ENCODE results near the gene CD209. TPM values are rescaled to one million over a fixed set of nuclear protein-coding genes. Genes with fewer than 3 reads are reported as not detected.

CD209 gene
- total RNA-seq, 1 experiment from 2014 or later, result not detected

- Histone ChIP-seq H3K9me3 (ENCODE audit: control insufficient read depth in 1 of 2, insufficient read depth in 1 of 2, low read depth in 1 of 2, low read length in 2 of 2) (no peaks in the 10 kb centered on the region), H3K4me2 (ENCODE audit: low read length) (no peak overlapping the region), H3K9me2 (ENCODE audit: insufficient read depth) (no peaks in the 10 kb centered on the region), H3K4me1 (ENCODE audit: control insufficient read depth in 1 of 2, insufficient read depth in 2 of 2, low read length in 2 of 2) (no peaks in the 10 kb centered on the region), H3K27me3 (ENCODE audit: insufficient read depth, low read length) (peaks cover 16% of the 10 kb centered on the region; the same call in 1 of the 2 replicates), H3K27ac (ENCODE audit: low read depth, low read length) (no peak overlapping the region), H3K36me3 (ENCODE audit: control insufficient read depth in 1 of 2, insufficient read depth in 2 of 2, low read length in 2 of 2) (no peaks in the 10 kb centered on the region), H2AFZ (ENCODE audit: low read depth, low read length, poor library complexity, severe bottlenecking) (no peak overlapping the region), H3K9ac (ENCODE audit: low read length) (no peak overlapping the region), H3K4me3 (replicated peaks in 1 of 2; ENCODE audit: low read depth in 1 of 2, low read length in 2 of 2) (no peak overlapping the region), H3K79me2 (ENCODE audit: insufficient read depth, low read length) (no peaks in the 10 kb centered on the region), H4K20me1 (ENCODE audit: insufficient read depth) (no peaks in the 10 kb centered on the region)
- intact Hi-C loops (cut with micrococcal nuclease), result no loop called here
- POLR2A ChIA-PET, result no interaction called here
- CTCF ChIA-PET, result interaction anchor here (0.9 kb wide), 1 partner anchor 18 kb away, joined by 3 read pairs; the partner anchor contains the start of gene TRAPPC5
- TF ChIP-seq REST (IDR thresholded peaks at IDR 0.05; ENCODE audit: low read depth), result no peak
- no peak for TF ChIP-seq JUND (IDR thresholded peaks at IDR 0.05)
- no peak for DNase-seq (ENCODE audit: low read depth, low spot score)
- RAD21 ChIA-PET (ENCODE audit: low non-redundant PET in 1 of 2, low total read pairs in 2 of 2, uncharacterized antibody in 2 of 2, unreplicated experiment in 2 of 2), result no interaction called here
- ATAC-seq, result no peak
- no TSS peak for BruUV-seq (replicated peaks)
Measured at GRCh38 chr19:7699003-7699402, 48.3 kb downstream of the CD209 start.

GRCh38 chr19:7698583-7698982 is 48.8 kb downstream of the CD209 start:
- H3K27me3 ChIP-seq (ENCODE audit: insufficient read depth, low read length), result peaks cover 16% of the 10 kb centered on the region; the same call in 1 of the 2 replicates
- no TSS peak for BruUV-seq (replicated peaks)
- H3K4me3 ChIP-seq (replicated peaks in 1 of 2; ENCODE audit: low read depth in 1 of 2, low read length in 2 of 2), result no peak overlapping the region
- H3K4me1 ChIP-seq (ENCODE audit: control insufficient read depth in 1 of 2, insufficient read depth in 2 of 2, low read length in 2 of 2), result no peaks in the 10 kb centered on the region
- ChIA-PET RAD21 (ENCODE audit: low non-redundant PET in 1 of 2, low total read pairs in 2 of 2, uncharacterized antibody in 2 of 2, unreplicated experiment in 2 of 2) (no interaction called here), CTCF (interaction anchor here (0.9 kb wide), 1 partner anchor 18 kb away, joined by 3 read pairs; the partner anchor contains the start of gene TRAPPC5), POLR2A (no interaction called here)
- no peak overlapping the region for H2AFZ ChIP-seq (ENCODE audit: low read depth, low read length, poor library complexity, severe bottlenecking)
- no peaks in the 10 kb centered on the region for H3K9me3 ChIP-seq (ENCODE audit: control insufficient read depth in 1 of 2, insufficient read depth in 1 of 2, low read depth in 1 of 2, low read length in 2 of 2)
- intact Hi-C loops (cut with micrococcal nuclease), result no loop called here
- H4K20me1 ChIP-seq (ENCODE audit: insufficient read depth), result no peaks in the 10 kb centered on the region
- ATAC-seq (0 out of 2 replicates have a peak, but pooled peaks have one; percentile 5), DNase-seq (ENCODE audit: low read depth, low spot score) (no peak)
- H3K27ac ChIP-seq (ENCODE audit: low read depth, low read length), result no peak overlapping the region
- no peaks in the 10 kb centered on the region for H3K36me3 ChIP-seq (ENCODE audit: control insufficient read depth in 1 of 2, insufficient read depth in 2 of 2, low read length in 2 of 2)
- no peaks in the 10 kb centered on the region for H3K9me2 ChIP-seq (ENCODE audit: insufficient read depth)
- no peaks in the 10 kb centered on the region for H3K79me2 ChIP-seq (ENCODE audit: insufficient read depth, low read length)
- no peak overlapping the region for H3K9ac ChIP-seq (ENCODE audit: low read length)
- no peak overlapping the region for H3K4me2 ChIP-seq (ENCODE audit: low read length)
- TF ChIP-seq EZH2 (IDR thresholded peaks at IDR 0.05) (no peak), REST (IDR thresholded peaks at IDR 0.05; ENCODE audit: low read depth) (no peak), MAX (IDR thresholded peaks at IDR 0.05) (no peak), CTCF (IDR thresholded peaks at IDR 0.05 in 2 of 3, conservative IDR thresholded peaks at IDR 0.05 in 1 of 3; ENCODE audit: borderline replicate concordance in 1 of 3, insufficient read depth in 1 of 3, low read depth in 2 of 3, low read length in 2 of 3) (no peak), EZH2phosphoT487 (IDR thresholded peaks at IDR 0.05; ENCODE audit: borderline replicate concordance) (no peak), SIN3A (IDR thresholded peaks at IDR 0.05; ENCODE audit: low read depth) (no peak), FOSL1 (IDR thresholded peaks at IDR 0.05; ENCODE audit: low read depth) (no peak), EGR1 (IDR thresholded peaks at IDR 0.05; ENCODE audit: low read depth) (no peak), POLR2AphosphoS5 (IDR thresholded peaks at IDR 0.05; ENCODE audit: low read depth, low read length) (no peak), SRF (IDR thresholded peaks at IDR 0.05; ENCODE audit: low read depth) (no peak), JUND (IDR thresholded peaks at IDR 0.05) (no peak)

Measured in HCT116 (cell line).